Sigmoid colon (tissue), 3 donors: ENCODE measurements around the gene PAK5.

ENCODE experiments used
- CTCF ChIP-seq, 4 experiments: fragments of 450-650 bp in 3 of 4; fragments of 200-600 bp in 1 of 4; IDR thresholded peaks; one replicate each; pipeline ENCODE4 v1.5.1; 2016 to 2019; ENCODE audit warnings: antibody characterized with exemption in 4 of 4, mild to moderate bottlenecking in 3 of 4, moderate library complexity in 2 of 4
- POLR2A ChIP-seq, 2 donors: fragments of 450-650 bp; IDR thresholded peaks; one replicate each; pipeline ENCODE4 v1.6.1; 2016; ENCODE audit warnings: antibody characterized with exemption in 2 of 2, mild to moderate bottlenecking in 2 of 2, moderate library complexity in 2 of 2

DNA sequence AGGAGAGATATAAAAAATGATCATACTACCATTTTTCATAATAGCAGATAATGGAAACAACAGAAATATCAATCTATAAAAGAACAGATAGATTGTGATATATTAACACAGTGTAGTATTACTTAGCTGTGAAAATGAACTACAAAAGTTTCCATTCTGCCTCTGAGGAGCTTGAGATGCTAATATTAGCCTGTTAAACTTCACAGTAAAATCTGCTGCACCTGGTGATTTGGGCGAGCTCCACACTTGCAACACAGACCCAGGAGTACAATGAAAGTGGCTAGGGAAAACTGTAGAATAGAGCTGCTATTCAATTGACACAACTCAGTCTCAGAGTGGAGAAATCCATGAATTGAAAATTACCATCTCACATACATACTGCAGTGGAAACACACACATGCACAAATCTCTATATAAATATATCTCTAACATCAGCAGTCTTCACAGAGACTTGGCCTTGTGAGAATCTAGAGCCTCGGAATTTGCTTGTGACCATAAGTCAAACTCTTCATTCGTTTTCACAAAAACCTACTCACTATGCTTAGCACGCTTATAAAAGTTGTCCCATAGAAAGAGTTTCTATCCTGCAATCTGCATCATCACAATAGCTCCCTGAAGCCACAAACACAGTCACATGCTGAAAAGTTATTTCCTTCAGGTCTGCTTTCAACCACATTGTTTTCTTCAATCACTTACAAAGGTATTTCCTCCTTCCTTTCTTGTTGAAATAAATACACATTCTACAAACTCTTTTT lies 133.0 kb downstream of the PAK5 start:
- TF ChIP-seq POLR2A (IDR thresholded peaks at IDR 0.05) (no peak), CTCF (IDR thresholded peaks at IDR 0.05) (no peak)
